ENCODE measurements around the gene NOTCH1.
"Not testable (repeated sequence)": the region's sequence is repeated elsewhere in the genome, so short reads cannot be mapped to it uniquely, and the experiment has no call there.

NOTCH1 gene

DNA sequence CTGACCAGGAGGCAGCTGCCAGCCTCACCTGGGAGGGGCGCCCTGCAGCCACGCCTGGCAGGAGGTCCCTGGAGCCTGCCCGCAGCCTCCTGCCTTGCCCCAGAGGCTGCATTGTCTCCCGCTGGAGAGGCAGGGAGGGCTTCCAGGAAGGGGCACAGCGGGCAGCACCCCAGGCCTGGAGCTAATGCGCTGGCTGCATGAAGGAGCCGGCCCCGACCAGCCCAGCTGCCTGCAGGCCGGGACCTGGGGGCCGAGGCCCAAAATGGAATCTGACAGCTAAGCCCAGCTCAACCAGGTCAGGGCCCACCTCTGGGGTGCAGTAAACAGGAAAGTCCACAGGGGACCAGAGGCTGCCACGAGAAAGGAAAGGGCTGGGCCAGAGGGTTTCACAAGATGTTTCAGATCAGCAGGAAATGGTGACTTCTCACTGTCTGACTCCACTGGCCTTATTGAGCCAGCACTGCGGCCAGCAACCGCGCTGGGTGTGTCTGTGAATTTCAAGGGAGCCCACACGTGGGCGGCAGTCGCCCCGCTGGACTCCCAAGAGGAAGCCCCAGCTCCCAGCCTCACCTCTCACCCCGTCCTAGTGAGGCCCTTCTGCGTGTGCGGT lies 18.6 kb upstream of the NOTCH1 start:
- DNase-seq (ENCODE audit: low read depth in 2 of 2), result no peak

GRCh38 chr9:136563646-136564325 lies 17.9 kb upstream of the NOTCH1 start:
- no peak for DNase-seq (ENCODE audit: low read depth in 2 of 2)

DNA sequence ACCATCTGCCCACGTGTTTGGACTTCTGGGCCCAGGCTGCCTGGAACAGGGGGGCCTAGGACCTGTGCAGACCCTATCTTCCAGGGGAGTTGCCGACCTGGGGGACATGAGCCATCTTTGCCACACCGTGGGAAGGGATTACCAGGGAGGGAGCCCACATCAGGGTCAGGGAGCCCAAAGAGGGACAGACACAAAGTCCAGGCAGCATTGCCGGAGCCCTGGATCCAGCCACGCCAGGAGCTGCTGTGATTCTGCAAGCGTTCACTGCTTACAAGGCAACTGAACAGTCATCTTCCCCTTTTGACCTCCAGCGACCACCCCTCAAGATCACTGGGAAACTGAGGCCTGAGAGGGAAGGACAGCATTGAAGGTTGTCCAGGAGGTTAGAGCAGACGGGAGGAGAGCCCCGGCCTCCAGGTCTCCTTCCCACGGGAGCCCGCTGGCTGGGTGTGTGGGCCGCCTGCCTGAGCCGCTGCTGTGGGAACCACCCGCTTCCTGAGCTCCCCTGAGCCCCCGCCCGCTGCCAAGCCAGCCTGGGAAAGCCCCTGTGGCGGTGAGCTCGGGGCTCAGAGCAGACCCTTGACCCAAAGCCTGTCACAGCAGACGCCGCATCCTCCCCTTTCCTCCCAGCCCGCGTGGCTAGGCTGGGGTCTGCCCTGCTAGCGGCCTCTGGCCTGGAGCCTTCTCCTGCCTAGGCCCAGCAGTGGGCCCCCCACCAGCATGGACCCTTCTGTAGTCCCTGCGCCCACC lies 17.1 kb upstream of the NOTCH1 start:
- no peak for DNase-seq (ENCODE audit: low read depth in 2 of 2)

DNA sequence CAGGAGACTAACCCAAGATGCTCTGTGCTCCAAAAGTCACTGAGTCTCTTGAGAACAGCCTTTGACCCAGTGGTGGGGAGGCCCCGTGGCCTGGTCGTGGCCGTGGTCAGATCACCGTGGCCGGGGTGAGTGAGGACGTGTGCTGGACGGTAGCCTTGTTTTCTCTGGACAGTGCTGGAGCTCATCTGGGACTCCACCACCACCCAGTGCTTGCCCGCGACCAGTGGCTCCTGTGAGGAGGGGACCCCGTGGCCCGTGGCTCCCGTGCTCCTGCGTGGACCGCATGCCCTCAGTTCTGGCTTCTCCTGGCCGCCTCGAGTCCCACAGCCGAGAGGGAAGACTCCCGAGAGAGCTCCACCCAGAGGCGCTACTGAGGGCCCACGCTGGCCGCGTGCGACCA lies 15.9 kb upstream of the NOTCH1 start:
- no peak for DNase-seq (ENCODE audit: low read depth in 2 of 2)

DNA sequence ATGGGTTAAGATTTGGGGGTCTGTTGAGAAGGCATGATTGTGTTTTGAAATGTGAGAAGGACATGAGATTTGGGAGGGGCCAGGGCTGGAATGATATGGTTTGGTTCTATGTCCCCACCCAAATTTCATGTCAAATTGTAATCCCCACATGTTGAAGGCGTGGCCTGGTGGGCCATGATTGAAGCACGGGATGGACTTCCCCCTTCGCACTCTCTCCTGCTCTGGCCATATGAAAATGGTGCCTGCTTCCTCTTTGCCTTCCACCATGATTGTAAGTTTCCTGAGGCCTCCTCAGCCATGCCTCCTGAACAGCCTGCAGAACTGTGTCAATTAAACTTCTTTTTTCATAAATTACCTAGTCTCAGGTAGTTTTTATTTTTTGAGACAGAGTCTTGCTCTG lies 14.7 kb upstream of the NOTCH1 start:
- no peak for DNase-seq (ENCODE audit: low read depth in 2 of 2)

DNA sequence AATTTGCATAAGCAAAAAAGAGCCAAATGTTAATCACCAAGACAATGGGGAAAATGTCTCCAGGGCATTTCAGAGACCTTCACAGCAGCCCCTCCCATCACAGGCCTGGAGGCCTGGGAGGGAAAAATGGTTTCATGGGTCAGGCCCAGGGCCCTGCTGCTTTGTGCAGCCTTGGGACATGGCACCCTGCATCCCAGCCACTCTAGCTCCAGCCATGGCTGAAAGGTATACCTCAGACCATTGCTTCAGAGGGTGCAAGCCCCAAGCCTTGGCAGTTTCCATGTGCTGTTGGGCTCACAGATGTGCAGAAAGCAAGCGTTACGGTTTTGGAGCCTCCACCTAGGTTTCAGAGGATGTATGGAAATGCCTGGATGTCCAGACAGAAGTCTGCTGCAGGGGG lies 13.5 kb upstream of the NOTCH1 start:
- not testable (repeated sequence) for DNase-seq (ENCODE audit: low read depth in 2 of 2)

GRCh38 chr9:136558846-136559245 lies 13.0 kb upstream of the NOTCH1 start:
- not testable (repeated sequence) for DNase-seq (ENCODE audit: low read depth in 2 of 2)

- no peak for DNase-seq (ENCODE audit: low read depth in 2 of 2)
Observed at GRCh38 chr9:136558373-136558772, 12.5 kb upstream of the NOTCH1 start.

DNA sequence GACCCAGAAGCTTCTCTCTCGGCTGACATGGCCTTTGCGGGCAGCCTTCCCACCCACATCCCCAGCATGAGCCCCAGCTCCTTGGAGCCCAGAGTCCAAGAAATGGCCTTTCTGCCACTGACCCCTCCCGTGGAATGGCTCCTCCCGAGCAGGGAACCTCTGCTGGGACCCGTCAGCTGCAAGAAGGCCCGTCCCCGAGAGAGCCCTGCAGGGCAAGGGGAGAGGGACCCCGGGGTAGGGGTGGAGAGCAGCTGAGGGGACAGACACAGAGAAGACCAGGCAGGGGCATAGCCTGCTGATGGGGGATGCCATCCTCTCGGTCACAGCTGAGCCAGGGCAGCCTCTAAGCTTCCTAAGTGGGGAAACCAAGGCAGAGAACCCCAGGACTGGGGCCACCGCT lies 11.2 kb upstream of the NOTCH1 start:
- no peak for DNase-seq (ENCODE audit: low read depth in 2 of 2)

- no peak for DNase-seq (ENCODE audit: low read depth in 2 of 2)
Observed at GRCh38 chr9:136556166-136556565, 10.3 kb upstream of the NOTCH1 start.

GRCh38 chr9:136554870-136555269 lies 9.0 kb upstream of the NOTCH1 start:
- DNase-seq (ENCODE audit: low read depth in 2 of 2), result no peak

- DNase-seq (ENCODE audit: low read depth in 2 of 2), result no peak
Observed at GRCh38 chr9:136553581-136553980, 7.7 kb upstream of the NOTCH1 start.

- DNase-seq (ENCODE audit: low read depth in 2 of 2), result no peak
Observed at GRCh38 chr9:136552117-136552703, 6.4 kb upstream of the NOTCH1 start.

- no peak for DNase-seq (ENCODE audit: low read depth in 2 of 2)
Observed at GRCh38 chr9:136551401-136552116, 5.7 kb upstream of the NOTCH1 start.

DNA sequence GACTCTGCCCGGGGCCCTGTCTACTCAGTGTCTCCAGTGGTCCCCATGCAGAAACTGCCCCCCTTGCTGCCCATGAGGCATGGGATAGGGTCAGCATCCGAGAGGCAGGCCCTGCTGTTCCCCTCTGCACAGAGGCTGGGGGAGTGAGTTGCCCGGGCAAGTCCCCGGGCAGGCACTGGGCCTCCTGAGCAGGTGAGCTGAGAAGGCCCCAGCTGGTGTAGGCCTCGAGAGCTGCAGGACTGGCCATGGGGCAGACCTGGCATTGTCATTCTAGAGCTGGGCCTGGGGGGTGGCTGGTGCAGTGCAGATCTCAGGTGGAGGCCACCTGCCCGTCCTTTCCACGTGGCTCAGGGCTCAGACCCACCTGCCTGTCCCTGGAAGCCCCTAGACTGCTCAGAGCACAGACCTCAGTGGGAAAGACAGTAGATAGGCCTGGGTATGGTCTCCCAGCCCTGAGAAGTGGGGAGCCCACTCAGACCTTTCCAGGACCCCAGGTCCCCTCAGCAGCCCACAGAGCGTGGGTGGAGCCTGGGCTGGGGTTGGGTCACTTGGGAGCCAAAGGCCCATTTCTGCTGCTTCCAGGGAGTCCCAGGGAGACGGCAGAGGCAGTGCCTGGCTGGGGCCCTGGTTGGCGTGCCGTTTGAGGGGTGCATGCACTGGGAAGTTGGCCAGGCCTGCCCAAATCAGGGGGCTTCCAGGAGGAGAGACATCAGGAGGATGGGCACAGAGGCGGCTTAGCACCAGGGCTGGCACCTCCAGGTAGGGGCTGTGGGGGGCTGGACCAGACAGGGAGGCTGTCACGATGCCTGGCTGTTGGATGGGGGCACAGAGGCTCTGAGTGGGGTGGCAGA lies 4.8 kb upstream of the NOTCH1 start:
- DNase-seq (ENCODE audit: low read depth in 2 of 2), result no peak

- DNase-seq (ENCODE audit: low read depth in 2 of 2), result no peak
Observed at GRCh38 chr9:136549010-136549980, 3.4 kb upstream of the NOTCH1 start.

DNA sequence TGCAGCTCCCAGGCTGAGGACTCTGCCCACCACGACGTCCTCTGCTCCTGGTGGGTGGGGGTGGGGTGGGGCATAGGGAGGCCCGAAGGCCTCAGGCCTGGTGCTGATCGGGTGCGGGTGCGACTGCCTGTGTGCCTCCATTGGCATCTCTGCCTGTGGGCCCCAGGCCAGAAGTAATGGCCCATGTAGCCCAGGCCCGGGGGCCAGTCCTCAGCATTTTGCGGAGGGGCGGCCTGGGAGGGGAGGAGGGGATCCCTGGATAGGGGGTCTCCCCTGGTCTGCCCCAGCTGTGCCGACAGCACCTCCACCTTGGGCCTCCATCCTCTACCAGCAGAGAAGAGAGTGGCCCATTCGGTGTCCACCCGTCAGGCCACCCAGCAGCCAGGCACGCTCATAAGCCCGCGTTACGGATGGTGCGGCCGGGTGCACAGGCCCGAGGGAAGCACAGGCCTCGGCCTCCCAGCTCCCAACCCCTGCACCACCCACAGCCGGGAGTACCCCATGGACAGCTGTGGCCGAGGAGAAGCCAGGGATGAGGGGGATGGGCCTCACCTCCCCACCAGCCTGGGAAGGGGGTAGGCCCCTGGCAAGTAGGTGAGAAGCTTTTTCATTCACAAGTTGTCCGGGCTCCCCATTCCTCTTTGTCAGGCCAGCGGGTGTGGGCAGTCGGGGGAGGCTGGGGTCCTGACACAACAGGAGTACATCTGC lies 1.8 kb upstream of the NOTCH1 start:
- no peak for DNase-seq (ENCODE audit: low read depth in 2 of 2)

- no peak for DNase-seq (ENCODE audit: low read depth in 2 of 2)
Observed at GRCh38 chr9:136546697-136547501, 1.1 kb upstream of the NOTCH1 start.

GRCh38 chr9:136545692-136545964 lies 220 bp downstream of the NOTCH1 start:
- no peak for DNase-seq (ENCODE audit: low read depth in 2 of 2)
